HUES48 (cell line): ENCODE data around the gene AGAP1.
A peak's percentile ranks its signal among the peaks of the same experiment; 100 is the strongest.

Experiments used
- H3K27ac ChIP-seq: one replicate; pipeline ENCODE4 v1.7.0; 2013; ENCODE audit warnings: low read depth, low read length, inconsistent platforms
- H3K27me3 ChIP-seq: 2 replicates; pipeline ENCODE4 v1.6.1; 2013; ENCODE audit warnings: mild to moderate bottlenecking, low read length; ENCODE audit not compliant: control insufficient read depth, insufficient read depth
- H3K36me3 ChIP-seq: 2 replicates; pipeline ENCODE4 v1.6.1; 2013; ENCODE audit warnings: low read length; ENCODE audit not compliant: control insufficient read depth, insufficient read depth
- H3K4me1 ChIP-seq: 2 replicates; pipeline ENCODE4 v1.6.1; 2013; ENCODE audit warnings: mild to moderate bottlenecking, low read length; ENCODE audit not compliant: control insufficient read depth, insufficient read depth
- H3K4me3 ChIP-seq: 2 replicates; pipeline ENCODE4 v1.5.1; 2013; ENCODE audit warnings: mild to moderate bottlenecking, low read depth, low read length
- H3K9ac ChIP-seq: 2 replicates; pipeline ENCODE4 v1.6.1; 2013; ENCODE audit warnings: mild to moderate bottlenecking, low read depth, low read length, moderate library complexity
- H3K9me3 ChIP-seq: 2 replicates; pipeline ENCODE4 v1.6.1; 2013; ENCODE audit warnings: low read length; ENCODE audit not compliant: control insufficient read depth, insufficient read depth

AGAP1 gene

GRCh38 chr2:236176951-236177350, 683.1 kb downstream of the AGAP1 start:
- H3K9ac ChIP-seq = no peak overlapping the region
- H3K4me3 ChIP-seq = no peak overlapping the region
- H3K36me3 ChIP-seq = no peaks in the 10 kb centered on the region
- peaks cover 86% of the 10 kb centered on the region for H3K27me3 ChIP-seq
- no peak overlapping the region for H3K27ac ChIP-seq
- no peaks in the 10 kb centered on the region for H3K9me3 ChIP-seq
- H3K4me1 ChIP-seq = peaks cover 38% of the 10 kb centered on the region

GRCh38 chr2:236177604-236177966, 683.7 kb downstream of the AGAP1 start:
- Histone ChIP-seq H3K4me3 (peak overlapping the region; percentile 59; the same call in 1 of the 2 replicates), H3K27me3 (peaks cover 79% of the 10 kb centered on the region)

GRCh38 chr2:236177967-236178889, 684.4 kb downstream of the AGAP1 start:
- Histone ChIP-seq H3K4me1 (peaks cover 30% of the 10 kb centered on the region), H3K4me3 (peak overlapping the region; percentile 59), H3K9me3 (no peaks in the 10 kb centered on the region), H3K36me3 (no peaks in the 10 kb centered on the region), H3K9ac (no peak overlapping the region), H3K27me3 (peaks cover 73% of the 10 kb centered on the region), H3K27ac (no peak overlapping the region)

More at GRCh38 chr2:236177604-236177966, 683.7 kb downstream of the AGAP1 start:
- no peak overlapping the region for H3K9ac ChIP-seq
- H3K9me3 ChIP-seq = no peaks in the 10 kb centered on the region
- peaks cover 32% of the 10 kb centered on the region for H3K4me1 ChIP-seq
- H3K36me3 ChIP-seq = no peaks in the 10 kb centered on the region
- H3K27ac ChIP-seq = no peak overlapping the region

DNA sequence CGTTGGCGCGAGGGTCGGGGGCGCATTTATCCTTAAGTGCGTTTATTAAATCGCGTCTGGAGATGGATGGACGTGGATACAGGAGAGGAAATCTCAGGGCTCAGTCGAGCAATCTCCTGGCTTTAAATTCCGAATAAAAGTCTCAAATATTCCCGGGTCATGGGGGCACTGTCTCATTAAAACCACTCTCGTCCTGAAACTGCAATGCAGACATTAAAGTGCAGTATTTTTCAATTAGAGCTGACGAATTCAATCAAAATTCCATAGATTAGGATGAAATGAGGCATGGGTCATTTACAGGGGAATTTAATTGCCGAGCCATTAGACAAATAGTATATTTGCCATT, 685.0 kb downstream of the AGAP1 start:
- no peak overlapping the region for H3K9ac ChIP-seq
- peaks cover 67% of the 10 kb centered on the region for H3K27me3 ChIP-seq
- H3K36me3 ChIP-seq = no peaks in the 10 kb centered on the region
- H3K4me1 ChIP-seq = peaks cover 26% of the 10 kb centered on the region
- H3K27ac ChIP-seq = no peak overlapping the region
- H3K9me3 ChIP-seq = no peaks in the 10 kb centered on the region
- peak overlapping the region; percentile 59 for H3K4me3 ChIP-seq

DNA sequence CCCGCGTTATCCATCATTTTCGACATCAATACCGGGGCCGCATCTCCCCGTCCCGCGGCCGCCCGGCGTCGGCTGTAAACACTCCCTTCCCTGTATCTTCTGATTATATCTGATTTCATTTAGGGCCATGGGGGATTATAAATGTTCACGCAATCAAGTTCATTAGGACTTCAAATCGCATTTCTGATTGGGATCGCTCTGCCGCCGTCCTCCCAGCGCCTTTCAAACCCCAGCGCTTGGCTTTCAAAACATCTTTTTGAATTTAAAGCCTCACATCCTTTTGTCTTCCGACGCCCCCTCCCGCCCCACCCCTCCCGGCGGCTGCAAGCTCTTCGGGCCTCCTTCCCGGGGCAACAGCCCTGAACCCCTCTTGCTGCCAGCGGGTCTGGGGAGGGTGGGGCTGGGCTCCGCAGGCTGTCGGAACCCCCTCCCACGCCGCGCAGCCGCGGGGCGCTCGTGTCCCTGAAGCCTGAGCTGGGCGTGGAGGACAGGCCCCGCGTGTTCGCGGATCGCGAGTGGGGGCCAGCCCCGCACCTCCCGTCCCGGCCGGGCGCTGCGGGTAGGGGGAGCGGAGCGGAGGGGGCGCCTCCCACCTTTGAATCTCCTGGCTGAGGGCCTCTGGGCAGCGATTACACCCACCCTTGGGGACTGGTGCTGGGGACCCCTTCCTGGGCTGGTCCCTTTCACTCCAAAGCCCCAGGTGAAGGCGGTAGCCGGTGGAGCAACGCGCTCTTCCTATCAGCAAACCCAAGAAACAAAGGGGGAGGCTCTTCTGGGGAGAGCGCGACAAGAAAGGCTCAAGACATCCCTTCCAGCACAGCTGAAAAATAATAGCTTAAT, 685.6 kb downstream of the AGAP1 start:
- Histone ChIP-seq H3K27ac (peak overlapping the region; percentile 23), H3K27me3 (peaks cover 61% of the 10 kb centered on the region), H3K9me3 (no peaks in the 10 kb centered on the region), H3K9ac (no peak overlapping the region), H3K4me1 (peaks cover 20% of the 10 kb centered on the region), H3K4me3 (peak overlapping the region; percentile 59), H3K36me3 (no peaks in the 10 kb centered on the region)

- no peaks in the 10 kb centered on the region for H3K36me3 ChIP-seq
- H3K4me1 ChIP-seq = peaks cover 12% of the 10 kb centered on the region
- no peaks in the 10 kb centered on the region for H3K9me3 ChIP-seq
- no peak overlapping the region for H3K9ac ChIP-seq
- no peak overlapping the region; the same call in 1 of the 2 replicates for H3K4me3 ChIP-seq
- peaks cover 53% of the 10 kb centered on the region for H3K27me3 ChIP-seq
- peak overlapping the region; percentile 23 for H3K27ac ChIP-seq
Observed at GRCh38 chr2:236180076-236180816, 686.4 kb downstream of the AGAP1 start.

- Histone ChIP-seq H3K4me1 (peaks cover 12% of the 10 kb centered on the region), H3K9me3 (no peaks in the 10 kb centered on the region), H3K9ac (no peak overlapping the region), H3K27ac (no peak overlapping the region), H3K27me3 (peaks cover 46% of the 10 kb centered on the region), H3K4me3 (no peak overlapping the region; the same call in 1 of the 2 replicates), H3K36me3 (no peaks in the 10 kb centered on the region)
Observed at GRCh38 chr2:236180831-236181453, 687.1 kb downstream of the AGAP1 start.
